WERI-Rb-1 (cell line): Measurements from ENCODE around the gene FCHSD1.

ENCODE experiments used
- DNase-seq: peaks from one replicate; pipeline ENCODE4 v3.0.0-alpha.2; 2020
- H3K27ac ChIP-seq: fragments of 250-450 bp; sonication (Bioruptor Pico); 2 replicates; pipeline ENCODE4 v1.5.1; 2020; ENCODE audit warnings: mild to moderate bottlenecking, moderate library complexity
- H3K27me3 ChIP-seq: fragments of 250-450 bp; sonication (Bioruptor Pico); 2 replicates; pipeline ENCODE4 v1.5.1; 2021; ENCODE audit warnings: mild to moderate bottlenecking, low read depth, moderate library complexity; ENCODE audit not compliant: insufficient read depth, severe bottlenecking
- H3K36me3 ChIP-seq: fragments of 250-450 bp; sonication (Bioruptor Pico); 2 replicates; pipeline ENCODE4 v1.5.1; 2020; ENCODE audit warnings: mild to moderate bottlenecking, moderate library complexity
- H3K4me3 ChIP-seq: 2 replicates; pipeline ENCODE4 v1.5.1; 2011; ENCODE audit warnings: low read depth, mild to moderate bottlenecking, control low read depth, low read length
- H3K9me3 ChIP-seq: fragments of 250-450 bp; sonication (Bioruptor Pico); 2 replicates; pipeline ENCODE4 v1.5.1; 2021; ENCODE audit warnings: mild to moderate bottlenecking, moderate library complexity; ENCODE audit not compliant: severe bottlenecking
- TF ChIP-seq, protein P1 (sequence below): IDR thresholded peaks from 2 replicates; pipeline ENCODE4 v1.5.1; 2011; ENCODE audit warnings: low read depth, mild to moderate bottlenecking, control low read depth, inconsistent platforms, low read length

The FCHSD1 gene

DNA sequence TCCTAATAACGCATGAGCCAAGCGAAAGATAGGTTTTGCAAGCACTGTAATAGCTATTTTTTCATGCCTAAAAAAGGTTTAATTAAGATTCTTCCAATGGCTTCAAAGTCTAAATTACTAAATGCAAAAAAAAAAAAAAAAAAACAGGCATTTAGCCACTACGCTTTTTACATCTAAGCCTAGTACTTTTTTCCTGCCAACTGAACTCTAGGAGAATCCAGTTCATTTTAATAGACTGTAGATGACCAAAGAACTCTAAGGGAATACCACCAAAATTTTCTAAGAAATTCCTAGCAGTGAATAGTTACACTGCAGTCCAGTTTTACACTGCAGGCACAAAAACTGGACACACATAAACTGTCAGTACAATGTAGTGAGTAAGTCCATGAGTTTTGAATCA lies 42.2 kb downstream of the FCHSD1 start:
- Histone ChIP-seq H3K27ac (no peak overlapping the region), H3K36me3 (no peaks in the 10 kb centered on the region; the same call in 1 of the 2 replicates), H3K9me3 (no peaks in the 10 kb centered on the region), H3K4me3 (no peak overlapping the region), H3K27me3 (no peaks in the 10 kb centered on the region)
- TF ChIP-seq, protein P1, sequence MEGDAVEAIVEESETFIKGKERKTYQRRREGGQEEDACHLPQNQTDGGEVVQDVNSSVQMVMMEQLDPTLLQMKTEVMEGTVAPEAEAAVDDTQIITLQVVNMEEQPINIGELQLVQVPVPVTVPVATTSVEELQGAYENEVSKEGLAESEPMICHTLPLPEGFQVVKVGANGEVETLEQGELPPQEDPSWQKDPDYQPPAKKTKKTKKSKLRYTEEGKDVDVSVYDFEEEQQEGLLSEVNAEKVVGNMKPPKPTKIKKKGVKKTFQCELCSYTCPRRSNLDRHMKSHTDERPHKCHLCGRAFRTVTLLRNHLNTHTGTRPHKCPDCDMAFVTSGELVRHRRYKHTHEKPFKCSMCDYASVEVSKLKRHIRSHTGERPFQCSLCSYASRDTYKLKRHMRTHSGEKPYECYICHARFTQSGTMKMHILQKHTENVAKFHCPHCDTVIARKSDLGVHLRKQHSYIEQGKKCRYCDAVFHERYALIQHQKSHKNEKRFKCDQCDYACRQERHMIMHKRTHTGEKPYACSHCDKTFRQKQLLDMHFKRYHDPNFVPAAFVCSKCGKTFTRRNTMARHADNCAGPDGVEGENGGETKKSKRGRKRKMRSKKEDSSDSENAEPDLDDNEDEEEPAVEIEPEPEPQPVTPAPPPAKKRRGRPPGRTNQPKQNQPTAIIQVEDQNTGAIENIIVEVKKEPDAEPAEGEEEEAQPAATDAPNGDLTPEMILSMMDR: no peak
- DNase-seq: no peak

- Histone ChIP-seq H3K4me3 (no peak overlapping the region), H3K27me3 (no peaks in the 10 kb centered on the region), H3K36me3 (no peaks in the 10 kb centered on the region; the same call in 1 of the 2 replicates), H3K9me3 (no peaks in the 10 kb centered on the region), H3K27ac (no peak overlapping the region)
- no peak for DNase-seq
- TF ChIP-seq, protein P1: no peak
Measured at GRCh38 chr5:141608557-141608956, 42.7 kb downstream of the FCHSD1 start.

DNA sequence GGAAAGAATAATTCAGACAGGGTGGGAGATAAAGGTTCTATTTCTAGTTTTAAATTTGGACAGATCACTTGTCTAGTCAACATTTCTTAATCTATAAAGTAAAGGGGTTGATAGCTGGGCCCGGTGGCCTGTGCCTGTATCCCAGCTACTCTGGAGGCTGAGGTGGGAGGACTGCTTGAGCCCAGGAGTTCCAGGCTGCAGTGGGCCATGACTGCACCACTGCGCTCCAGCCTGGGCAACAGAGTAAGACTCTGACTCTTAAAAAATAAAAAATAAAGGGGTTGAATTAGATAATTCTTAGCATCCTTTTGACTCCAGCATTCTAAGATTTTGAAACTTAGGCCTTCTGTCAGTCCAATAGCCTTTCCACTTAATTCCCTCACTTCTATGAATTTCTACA lies 43.2 kb downstream of the FCHSD1 start:
- H3K4me3 ChIP-seq: no peak overlapping the region
- H3K36me3 ChIP-seq: no peaks in the 10 kb centered on the region; the same call in 1 of the 2 replicates
- no peak for DNase-seq
- no peak overlapping the region for H3K27ac ChIP-seq
- TF ChIP-seq, protein P1: no peak
- H3K9me3 ChIP-seq: no peaks in the 10 kb centered on the region
- no peaks in the 10 kb centered on the region for H3K27me3 ChIP-seq

- H3K27me3 ChIP-seq: no peaks in the 10 kb centered on the region
- no peaks in the 10 kb centered on the region for H3K9me3 ChIP-seq
- no peak for DNase-seq
- no peak overlapping the region for H3K27ac ChIP-seq
- TF ChIP-seq, protein P1: no peak
- no peaks in the 10 kb centered on the region for H3K36me3 ChIP-seq
- no peak overlapping the region for H3K4me3 ChIP-seq
Measured at GRCh38 chr5:141605523-141606277, 45.5 kb downstream of the FCHSD1 start.

DNA sequence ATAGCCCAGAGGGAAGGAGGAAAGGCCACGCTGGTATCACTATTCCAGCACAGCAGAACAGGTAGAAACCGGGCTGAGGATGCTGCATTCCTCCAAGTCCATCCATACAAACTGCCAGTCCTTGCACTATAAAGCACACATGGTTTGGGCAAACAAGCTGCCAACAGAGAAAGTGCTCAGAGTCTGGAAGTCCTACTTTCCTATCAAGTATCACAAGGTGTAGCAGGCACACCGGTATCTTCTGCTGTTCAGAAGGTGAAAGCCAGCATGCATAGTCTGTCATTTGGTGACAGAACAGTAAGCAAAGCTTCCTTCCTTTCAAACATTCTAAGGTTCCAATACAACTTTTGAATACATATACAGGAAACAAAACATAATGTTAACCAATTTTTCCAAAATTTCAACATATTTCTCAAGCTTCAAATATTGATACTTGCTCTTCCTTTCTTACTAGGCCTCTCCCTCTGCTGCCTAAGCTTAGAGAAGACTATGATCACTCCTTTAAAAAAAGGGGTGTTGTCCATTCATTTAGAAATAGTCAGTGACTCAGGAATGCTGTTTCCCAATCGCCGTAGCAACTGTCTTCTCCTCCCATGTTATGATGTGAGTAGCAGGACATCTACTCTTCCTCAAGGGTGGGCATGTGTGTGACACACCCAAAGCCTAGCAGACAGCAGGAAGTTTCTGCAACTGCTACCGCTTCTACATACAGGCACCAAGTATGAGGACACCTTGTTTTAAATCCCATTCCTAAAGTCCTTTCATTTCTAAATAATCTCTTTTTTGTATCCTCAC lies 47.1 kb downstream of the FCHSD1 start:
- Histone ChIP-seq H3K27ac (no peak overlapping the region), H3K27me3 (no peaks in the 10 kb centered on the region), H3K4me3 (no peak overlapping the region), H3K9me3 (no peaks in the 10 kb centered on the region), H3K36me3 (no peaks in the 10 kb centered on the region)
- TF ChIP-seq, protein P1: no peak
- DNase-seq: no peak
